GM12878 (cell line): ENCODE measurements around the gene SLC7A1. TPM values are rescaled to one million over a fixed set of nuclear protein-coding genes. Genes with fewer than 3 reads are reported as not detected.

ENCODE experiments used
- ATAC-seq: fragments of 200-7000 bp; cut with Tn5 transposase; 3 replicates; pipeline ENCODE4 v1.9.1; 2020; ENCODE audit warnings: mild to moderate bottlenecking, moderate library complexity
- BruUV-seq: library from RNA; stranded (reverse); fragments of 400-500 nt; replicated peaks from 2 replicates; lab custom pipeline; 2021; lab: Mats Ljungman, UMichigan
- CTCF ChIA-PET: fragments of 300-600 bp; sonication (Branson Sonifier 250); formaldehyde crosslinking; extraction: SDS; loops from one replicate; lab custom pipeline; 2021; ENCODE audit warnings: inconsistent platforms; lab: Yijun Ruan, JAX
- POLR2A ChIA-PET: fragments of 350-600 bp; formaldehyde crosslinking; extraction: SDS; loops from one replicate; lab custom pipeline; 2021; ENCODE audit warnings: inconsistent platforms; lab: Charles Lee
- RAD21 ChIA-PET: fragments of 300-600 bp; sonication (Branson Sonifier 250); formaldehyde crosslinking; loops from one replicate; lab custom pipeline; 2023; ENCODE audit warnings: antibody characterized with exemption; ENCODE audit not compliant: unreplicated experiment; lab: Charles Lee
- SMC1A ChIA-PET: fragments of 300-600 bp; sonication (Branson Sonifier 250); formaldehyde crosslinking; loops from one replicate; lab custom pipeline; 2023; ENCODE audit not compliant: unreplicated experiment, uncharacterized antibody; lab: Charles Lee
- DNase-seq: peaks from one replicate; pipeline ENCODE4 v3.0.0-alpha.2; 2011; ENCODE audit warnings: low read depth, low spot score
- FAIRE-seq: peaks from 3 replicates; lab custom pipeline; 2011; peaks lifted over from hg19 to GRCh38; lab: Jason Lieb, UNC
- H2AFZ ChIP-seq: 2 replicates; pipeline ENCODE4 v1.6.0; 2011; ENCODE audit warnings: low read depth, low read length, control low read depth; ENCODE audit not compliant: control insufficient read depth
- H3K27ac ChIP-seq: 2 replicates; pipeline ENCODE4 v1.5.1; 2011; ENCODE audit warnings: control low read depth; ENCODE audit not compliant: control insufficient read depth, insufficient read depth
- H3K27me3 ChIP-seq, 2 experiments: replicated peaks in 1 of 2; 2 replicates each; pipeline versions ENCODE4 v1.6.0 to v1.6.1; 2011; ENCODE audit warnings: low read length in 1 of 2; ENCODE audit not compliant: control insufficient read depth in 2 of 2, insufficient read depth in 2 of 2
- H3K36me3 ChIP-seq, 2 experiments: 2 replicates each; pipeline ENCODE4 v1.5.1; 2011; ENCODE audit warnings: low read length in 1 of 2; ENCODE audit not compliant: control insufficient read depth in 2 of 2, insufficient read depth in 2 of 2
- H3K4me1 ChIP-seq: 2 replicates; pipeline ENCODE4 v1.6.1; 2011; ENCODE audit warnings: mild to moderate bottlenecking, low read length, moderate library complexity, mixed read lengths; ENCODE audit not compliant: control insufficient read depth, insufficient read depth
- H3K4me2 ChIP-seq: 2 replicates; pipeline ENCODE4 v1.6.0; 2011; ENCODE audit warnings: control low read depth; ENCODE audit not compliant: control insufficient read depth, insufficient read depth
- H3K4me3 ChIP-seq: fragments of 200-600 bp; sonication (generic); 2 replicates; pipeline ENCODE4 v1.5.1; 2016
- H3K79me2 ChIP-seq: 2 replicates; pipeline ENCODE4 v1.6.0; 2011; ENCODE audit warnings: low read length; ENCODE audit not compliant: control insufficient read depth, insufficient read depth
- H3K9ac ChIP-seq: 2 replicates; pipeline ENCODE4 v1.8.0; 2011; ENCODE audit warnings: low read length, control low read depth, mixed read lengths; ENCODE audit not compliant: control insufficient read depth, insufficient read depth
- H3K9me3 ChIP-seq: replicated peaks from 3 replicates; pipeline ENCODE4 v1.5.1; 2011; ENCODE audit warnings: mild to moderate bottlenecking, low read length; ENCODE audit not compliant: control insufficient read depth, insufficient read depth
- H4K20me1 ChIP-seq: 2 replicates; pipeline ENCODE4 v1.6.0; 2011; ENCODE audit not compliant: control insufficient read depth, insufficient read depth
- KLF5 ChIP-seq: fragments of 450-650 bp; IDR thresholded peaks from 2 replicates; pipeline ENCODE4 v1.6.1; 2014; ENCODE audit warnings: mild to moderate bottlenecking; ENCODE audit not compliant: partially characterized antibody
- MEF2B ChIP-seq: fragments of 450-650 bp; IDR thresholded peaks from 2 replicates; pipeline ENCODE4 v1.6.1; 2018; ENCODE audit warnings: mild to moderate bottlenecking, moderate library complexity; ENCODE audit not compliant: partially characterized antibody, poor library complexity, severe bottlenecking
- PAX8 ChIP-seq: fragments of 450-650 bp; IDR thresholded peaks from 2 replicates; pipeline ENCODE4 v1.6.1; 2017; ENCODE audit warnings: mild to moderate bottlenecking, moderate library complexity
- POLR2A ChIP-seq: IDR thresholded peaks from 2 replicates; pipeline ENCODE4 v1.6.1; 2011; ENCODE audit warnings: low read depth, mild to moderate bottlenecking, low read length
- RCOR1 ChIP-seq: conservative IDR thresholded peaks from 2 replicates; pipeline ENCODE4 v1.6.1; 2012; ENCODE audit warnings: low read depth, low read length, improper control_type of control experiment
- WGBS: methylation state at CpG from one replicate; pipeline ENCODE4 v1.1.6; 2016; ENCODE audit warnings: low lambda C conversion rate; ENCODE audit not compliant: insufficient replicate concordance, insufficient coverage; ENCODE audit errors: missing lambda C conversion rate; 5-methylcytosine and 5-hydroxymethylcytosine counted together
- in situ Hi-C: fragments of 300-500 bp; cut with MboI; formaldehyde crosslinking; loops from 9 replicates; pipeline ENCODE4 v1.14.3; 2018; ENCODE audit warnings: mixed read lengths
- intact Hi-C: fragments of 100-400 bp; cut with micrococcal nuclease; formaldehyde crosslinking; loops from one replicate; pipeline ENCODE4 v1.14.2; 2022; ENCODE audit not compliant: unreplicated experiment
- polyA plus RNA-seq, 11 experiments: library from polyadenylated mRNA; depleted of rRNA in 4 of 11; unstranded in 6 of 11; stranded (reverse) in 5 of 11; fragments of >200 nt; fragmentation: Nextera tagmentation in 4 of 11; fragmentation: Illumina TruSeq in 1 of 11; extraction: Ambion mirVana in 4 of 11; extraction: Trizol in 1 of 11; gene quantifications; 1 replicate in 1 of 11; 2 replicates in 10 of 11; pipeline versions ENCODE4 v1.2.1 to v1.2.3, GENCODE V29; 2011 to 2016; ENCODE audit warnings: inconsistent platforms in 2 of 11, missing spikeins in 2 of 11, low read depth in 1 of 11
- total RNA-seq, 4 experiments: library from RNA; depleted of rRNA in 3 of 4; stranded (reverse); fragments of >200 nt in 3 of 4; fragmentation: Illumina TruSeq in 1 of 4; extraction: Trizol in 1 of 4; gene quantifications; 2 replicates each; pipeline versions ENCODE4 v1.2.1 to v1.2.3, GENCODE V29; 2013 to 2021
- TF ChIP-seq, protein P1 (sequence below): IDR thresholded peaks from 2 replicates; pipeline ENCODE4 v1.6.1; 2011; ENCODE audit warnings: borderline replicate concordance, low read depth, mild to moderate bottlenecking, moderate library complexity, mixed read lengths, low read length; ENCODE audit not compliant: insufficient read depth; ENCODE audit errors: extremely low read length

Gene SLC7A1
- total and polyA plus RNA-seq, 10 of the 15 experiments (the other 5 are each of a cell fraction or from before 2014, with no cell fraction given): 6.4 to 91.7 (median 23.4) TPM

DNA sequence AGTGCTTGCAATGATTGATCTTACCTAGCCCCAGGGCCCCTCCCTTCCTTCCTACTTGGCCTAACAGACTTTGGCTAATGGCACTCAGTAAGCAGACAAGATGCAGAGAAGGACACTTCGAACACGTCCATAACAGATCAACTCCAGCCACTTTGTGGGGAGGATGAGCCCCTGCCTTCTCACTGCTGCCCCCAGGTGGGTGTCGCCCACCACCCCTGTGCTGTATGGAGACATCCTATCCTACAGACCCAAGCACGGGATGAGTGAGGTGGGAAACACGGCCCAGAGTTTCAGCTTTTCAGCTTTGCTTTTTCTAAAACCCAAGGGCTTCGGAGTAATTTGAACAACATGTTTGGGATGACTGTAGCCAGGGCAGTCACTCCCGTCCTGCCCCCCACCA, 5.5 kb downstream of the SLC7A1 start (continued):
- TF ChIP-seq MEF2B (no peak), PAX8 (no peak), KLF5 (no peak), RCOR1 (no peak)

DNA sequence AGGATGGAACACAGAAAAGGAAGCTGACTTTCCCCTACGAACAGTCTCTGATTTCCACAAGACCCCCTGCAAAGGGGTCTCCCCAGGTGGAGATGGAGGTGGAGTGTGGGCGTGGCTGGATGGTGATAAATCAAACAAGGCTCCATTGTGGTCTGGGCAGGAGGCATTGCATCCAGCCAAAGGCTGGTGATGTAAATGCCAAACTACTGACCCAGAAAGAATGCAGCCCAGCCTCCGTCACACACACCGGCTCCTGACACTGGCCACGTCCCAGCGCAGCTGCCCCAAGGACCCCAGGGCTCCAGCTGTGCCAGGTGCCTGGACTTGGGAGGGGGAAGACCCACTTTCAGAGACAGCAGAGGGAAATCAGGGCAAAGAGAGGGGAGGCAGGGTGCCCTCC, 6.3 kb downstream of the SLC7A1 start:
- H3K4me3 ChIP-seq: no peak overlapping the region
- intact Hi-C loops (no loop called here), in situ Hi-C loops (no loop called here)
- H4K20me1 ChIP-seq: peaks cover 10% of the 10 kb centered on the region
- FAIRE-seq (no peak), DNase-seq (no peak), ATAC-seq (no peak)
- 95% methylated on average over 6 of the region's 6 CpGs for whole genome bisulfite sequencing
- ChIA-PET SMC1A (no interaction called here), POLR2A (no interaction called here), CTCF (no interaction called here), RAD21 (no interaction called here)
- TF ChIP-seq, protein P1, sequence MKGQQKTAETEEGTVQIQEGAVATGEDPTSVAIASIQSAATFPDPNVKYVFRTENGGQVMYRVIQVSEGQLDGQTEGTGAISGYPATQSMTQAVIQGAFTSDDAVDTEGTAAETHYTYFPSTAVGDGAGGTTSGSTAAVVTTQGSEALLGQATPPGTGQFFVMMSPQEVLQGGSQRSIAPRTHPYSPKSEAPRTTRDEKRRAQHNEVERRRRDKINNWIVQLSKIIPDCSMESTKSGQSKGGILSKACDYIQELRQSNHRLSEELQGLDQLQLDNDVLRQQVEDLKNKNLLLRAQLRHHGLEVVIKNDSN: no peak
- TF ChIP-seq POLR2A: peak; percentile 32; the same call in 1 of the 2 replicates
- H3K36me3 ChIP-seq: peaks cover 2 to 14% of the 10 kb centered on the region in 2 experiments
- H3K9ac ChIP-seq: no peak overlapping the region
- H3K4me2 ChIP-seq: peak overlapping the region; percentile 9; the same call in 1 of the 2 replicates
- BruUV-seq: no TSS peak
- no peaks in the 10 kb centered on the region for H3K9me3 ChIP-seq
- peaks cover 7% of the 10 kb centered on the region; the same call in 1 of the 2 replicates for H3K4me1 ChIP-seq
- H3K79me2 ChIP-seq: peaks cover 96% of the 10 kb centered on the region
- H3K27ac ChIP-seq: no peak overlapping the region
- H2AFZ ChIP-seq: no peak overlapping the region
- H3K27me3 ChIP-seq: no peaks in the 10 kb centered on the region
